Left renal cortex interstitium (tissue), 4 donors: Measurements from ENCODE around the gene SEMA6D. TPM values are rescaled to one million over a fixed set of nuclear protein-coding genes. Genes with fewer than 3 reads are reported as not detected.
A peak's percentile ranks its signal among the peaks of the same experiment; 100 is the strongest.
"Not testable (repeated sequence)": the region's sequence is repeated elsewhere in the genome, so short reads cannot be mapped to it uniquely, and the experiment has no call there.

Experiments used
- DNase-seq, 4 donors: peaks; one replicate each; pipeline ENCODE4 v3.0.0-alpha.2; 2013; ENCODE audit warnings: low read depth in 4 of 4, low spot score in 2 of 4, missing footprints in 1 of 4
- polyA plus RNA-seq, 4 donors: library from polyadenylated mRNA; unstranded; fragments of 120-200 nt; gene quantifications; one replicate each; pipeline ENCODE4 v1.2.1, GENCODE V29; 2013; ENCODE audit not compliant: insufficient read length in 4 of 4

SEMA6D gene
- polyA plus RNA-seq, 4 donors, result 31.0 to 48.8 (median 33.8) TPM

DNA sequence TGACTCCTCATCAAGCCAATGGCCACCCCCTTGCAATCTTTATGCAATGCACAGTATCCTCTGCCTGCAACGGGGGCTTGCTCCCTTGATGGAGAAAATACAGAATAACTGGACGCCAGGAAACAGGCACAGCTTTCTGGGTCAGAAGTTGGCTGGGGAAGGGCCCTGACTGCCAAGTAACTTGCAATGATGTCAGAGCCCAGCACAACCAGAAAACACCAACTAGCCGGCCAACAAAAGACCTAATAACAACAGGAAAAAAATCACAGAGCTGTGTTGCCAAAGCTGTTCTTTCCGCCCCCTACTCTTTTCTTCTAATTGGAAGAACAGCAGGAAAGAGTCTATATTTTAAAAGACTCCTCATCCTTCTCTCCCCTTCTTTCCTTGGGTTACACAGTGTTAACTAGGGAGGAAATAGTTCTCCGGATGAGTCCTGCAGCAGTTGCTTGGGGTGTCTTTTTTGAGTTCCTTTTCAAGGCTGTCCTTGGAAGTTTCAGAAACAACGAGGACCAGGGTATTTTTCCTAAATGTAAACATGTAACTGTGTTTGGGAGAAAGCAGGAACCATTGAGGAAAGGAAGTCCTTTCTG is 1.4 kb upstream of the SEMA6D start:
- no peak for DNase-seq

GRCh38 chr15:47716516-47716915 is 789 bp upstream of the SEMA6D start:
- no peak for DNase-seq

- DNase-seq, result peak in 2 of 4 donors; percentile 40 to 44
Observed at GRCh38 chr15:47718497-47719437, 1.5 kb downstream of the SEMA6D start.

GRCh38 chr15:47719730-47720129 is 2.4 kb downstream of the SEMA6D start:
- DNase-seq, result no peak

DNA sequence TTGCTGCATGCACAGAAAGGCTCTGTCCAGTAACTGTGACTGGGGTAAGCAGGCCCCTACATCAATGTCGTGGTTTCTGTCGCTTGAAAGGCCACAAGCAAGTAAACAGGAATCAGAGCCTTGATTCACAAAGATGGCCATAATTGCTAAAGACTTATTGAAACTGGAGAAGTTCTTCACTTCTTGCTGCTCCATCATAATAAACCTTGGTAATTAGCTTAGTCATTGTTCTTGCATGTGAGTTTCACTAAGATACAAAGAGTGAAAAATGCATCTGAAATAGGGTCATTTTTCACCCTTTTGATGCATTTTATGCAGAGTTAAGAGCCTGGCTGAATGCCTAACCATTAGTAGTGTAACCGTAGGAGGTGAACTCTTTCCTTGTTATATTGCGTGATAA is 3.2 kb downstream of the SEMA6D start:
- no peak for DNase-seq

- DNase-seq, result no peak
Observed at GRCh38 chr15:47721676-47722075, 4.4 kb downstream of the SEMA6D start.

GRCh38 chr15:47724346-47724745 is 7.0 kb downstream of the SEMA6D start:
- no peak for DNase-seq

GRCh38 chr15:47725051-47725450 is 7.7 kb downstream of the SEMA6D start:
- DNase-seq, result no peak

GRCh38 chr15:47725906-47726305 is 8.6 kb downstream of the SEMA6D start:
- no peak for DNase-seq

DNA sequence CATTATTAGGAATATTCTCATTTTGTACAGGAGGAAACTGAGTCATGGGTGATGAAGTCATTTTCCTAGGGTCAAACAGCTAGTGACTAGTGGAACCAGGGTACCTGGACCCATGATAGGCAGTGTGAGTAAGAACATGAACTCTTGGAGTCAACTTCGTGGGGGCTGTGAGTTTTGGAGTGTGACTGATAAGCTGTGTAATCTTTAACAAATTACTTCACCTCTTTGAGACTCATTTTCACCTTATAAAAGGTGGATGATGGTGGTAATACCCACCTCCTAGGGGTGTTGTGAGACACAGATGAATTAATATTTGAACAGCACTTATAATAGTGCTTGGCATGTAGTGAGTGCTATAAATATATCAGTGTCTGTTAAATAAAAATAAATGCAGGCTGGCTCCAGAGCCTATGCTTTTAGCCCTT is 9.1 kb downstream of the SEMA6D start:
- no peak for DNase-seq

GRCh38 chr15:47727137-47727536 is 9.8 kb downstream of the SEMA6D start:
- no peak for DNase-seq

GRCh38 chr15:47727676-47728075 is 10.4 kb downstream of the SEMA6D start:
- DNase-seq, result no peak

- no peak for DNase-seq
Observed at GRCh38 chr15:47728426-47728825, 11.1 kb downstream of the SEMA6D start.

DNA sequence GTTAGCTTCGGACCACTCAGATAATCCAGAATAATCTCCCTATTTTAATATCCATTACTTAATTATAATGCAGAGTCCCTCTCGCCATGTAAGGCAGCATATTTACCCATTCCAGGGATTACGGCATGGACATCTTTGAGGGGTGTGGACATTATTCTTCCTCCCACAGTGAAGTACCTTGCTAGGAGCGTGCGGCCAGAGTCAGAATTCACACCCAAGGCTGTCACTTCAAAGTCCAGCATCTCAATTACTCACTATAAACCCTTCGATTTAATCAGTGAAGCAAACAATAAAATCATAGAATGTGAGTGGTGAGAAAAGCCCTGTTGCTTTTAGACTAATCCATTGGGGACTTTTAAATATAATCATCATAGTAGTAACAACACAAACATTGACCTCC is 11.6 kb downstream of the SEMA6D start:
- DNase-seq, result no peak

- DNase-seq, result no peak
Observed at GRCh38 chr15:47731230-47731629, 13.9 kb downstream of the SEMA6D start.

- no peak for DNase-seq
Observed at GRCh38 chr15:47732248-47732647, 14.9 kb downstream of the SEMA6D start.

- DNase-seq, result no peak
Observed at GRCh38 chr15:47733085-47733484, 15.8 kb downstream of the SEMA6D start.

GRCh38 chr15:47736143-47736786 is 19.0 kb downstream of the SEMA6D start:
- DNase-seq, result no peak

GRCh38 chr15:47737477-47737876 is 20.2 kb downstream of the SEMA6D start:
- DNase-seq, result no peak

DNA sequence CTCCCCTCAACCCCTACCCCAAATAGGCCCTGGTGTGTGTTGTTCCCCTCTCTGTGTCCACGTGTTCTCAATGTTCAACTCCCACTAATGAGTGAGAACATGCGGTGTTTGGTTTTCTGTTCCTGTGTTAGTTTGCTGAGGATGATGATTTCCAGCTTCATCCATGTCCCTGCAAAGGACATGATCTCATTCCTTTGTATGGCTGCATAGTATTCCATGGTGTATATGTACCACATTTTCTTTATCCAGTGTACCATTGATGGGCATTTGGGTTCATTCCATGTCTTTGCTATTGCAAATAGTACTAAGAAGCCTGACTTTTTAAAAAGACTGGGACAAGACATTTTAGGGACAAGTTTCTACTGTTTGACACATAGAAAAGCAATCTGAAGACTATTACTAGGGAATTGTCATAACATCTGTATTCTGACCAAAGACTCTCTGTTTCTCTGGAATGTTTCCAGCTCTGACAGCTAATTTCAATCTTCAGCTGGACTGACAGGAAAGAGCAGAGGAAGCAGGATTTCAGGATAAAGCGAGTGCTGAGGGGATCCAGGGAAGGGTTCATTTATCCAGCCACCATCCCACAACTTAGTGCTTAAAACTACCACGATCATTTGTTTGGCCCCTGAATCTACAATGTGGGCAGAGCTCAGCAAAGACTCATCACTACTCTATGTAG is 21.0 kb downstream of the SEMA6D start:
- not testable (repeated sequence) for DNase-seq

- no peak for DNase-seq
Observed at GRCh38 chr15:47741082-47741481, 23.8 kb downstream of the SEMA6D start.
